RWPE1 (cell line): Measurements from ENCODE around the gene RIT1.
A peak's percentile ranks its signal among the peaks of the same experiment; 100 is the strongest.

Experiments
- CTCF ChIA-PET: fragments of 350-600 bp; sonication (Branson Sonifier 250); formaldehyde crosslinking; extraction: SDS; loops from one replicate; lab custom pipeline; 2021; lab: Yijun Ruan, JAX
- POLR2A ChIA-PET: fragments of 400-600 bp; formaldehyde crosslinking; extraction: SDS; loops from one replicate; lab custom pipeline; 2020; ENCODE audit warnings: antibody characterized with exemption; ENCODE audit not compliant: low non-redundant PET; lab: Yijun Ruan, JAX
- DNase-seq: peaks from one replicate; pipeline ENCODE4 v3.0.0; 2012; ENCODE audit warnings: low spot score
- H3K27ac ChIP-seq: fragments of 450-650 bp; 2 replicates; pipeline ENCODE4 v1.5.1; 2017
- CTCF ChIP-seq: fragments of 450-650 bp; conservative IDR thresholded peaks from 2 replicates; pipeline ENCODE4 v1.5.1; 2017; ENCODE audit warnings: low read depth, mild to moderate bottlenecking

Gene RIT1

GRCh38 chr1:155951753-155952504 is 40.8 kb upstream of the RIT1 start:
- CTCF ChIA-PET = interaction anchor here (0.7 kb wide), 1 partner anchor 26 kb away, joined by 3 read pairs; the partner anchor contains the start of gene ARHGEF2
- TF ChIP-seq CTCF = no peak
- peak overlapping the region; percentile 36; the same call in 1 of the 2 replicates for H3K27ac ChIP-seq
- POLR2A ChIA-PET = no interaction called here
- no peak for DNase-seq

GRCh38 chr1:155950829-155951228 is 39.7 kb upstream of the RIT1 start:
- TF ChIP-seq CTCF = no peak
- H3K27ac ChIP-seq = peak overlapping the region; percentile 36
- ChIA-PET POLR2A (no interaction called here), CTCF (interaction anchor here (0.9 kb wide), 1 partner anchor 39 kb away, joined by 3 read pairs; no protein-coding TSS in a partner anchor)
- no peak for DNase-seq

DNA sequence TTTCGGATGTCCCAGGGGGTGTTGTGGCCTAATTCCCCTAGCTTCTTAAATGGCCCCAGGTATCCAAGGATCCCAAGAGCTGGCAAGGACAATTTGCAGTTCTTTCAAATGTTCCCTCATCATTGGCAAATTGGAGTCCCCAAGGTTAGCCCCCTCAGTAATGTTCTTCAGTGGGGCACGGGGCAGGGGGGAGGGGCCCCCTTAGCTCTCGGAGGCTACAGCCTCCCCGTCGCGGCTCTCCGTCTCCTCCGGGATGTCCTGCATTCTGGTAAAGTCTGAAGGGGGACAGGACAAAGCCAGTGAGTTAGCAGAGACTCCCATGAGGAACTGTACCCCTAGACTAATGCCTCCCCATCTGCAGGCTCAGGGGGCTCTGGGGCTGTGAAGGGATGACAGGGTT is 36.6 kb upstream of the RIT1 start:
- no peak for TF ChIP-seq CTCF
- ChIA-PET POLR2A (no interaction called here), CTCF (no interaction called here)
- DNase-seq = no peak
- peak overlapping the region; percentile 22; the same call in 1 of the 2 replicates for H3K27ac ChIP-seq

DNA sequence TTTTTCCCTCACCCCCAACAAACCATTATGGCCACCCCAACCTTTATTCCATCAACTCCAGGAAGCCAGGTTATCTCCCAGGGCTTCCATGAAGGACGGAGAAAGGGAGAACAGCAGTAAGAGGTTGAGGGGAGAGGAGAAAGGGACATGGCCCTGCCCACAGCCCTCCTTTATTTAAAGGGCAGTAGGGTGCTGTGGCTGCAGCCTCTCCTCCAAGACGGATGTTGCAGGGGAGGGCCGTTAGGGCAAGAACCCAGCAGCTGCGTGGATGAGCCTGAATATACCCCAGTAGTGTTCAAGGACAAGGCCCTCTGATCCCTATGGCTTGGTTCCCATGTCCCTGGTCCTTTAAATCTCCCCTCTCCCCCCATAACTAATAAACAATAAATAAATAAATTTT is 36.1 kb upstream of the RIT1 start:
- ChIA-PET CTCF (no interaction called here), POLR2A (no interaction called here)
- TF ChIP-seq CTCF = no peak
- no peak for DNase-seq
- peak overlapping the region; percentile 22 for H3K27ac ChIP-seq

GRCh38 chr1:155946633-155947219 is 35.6 kb upstream of the RIT1 start:
- peak overlapping the region; percentile 87 for H3K27ac ChIP-seq
- TF ChIP-seq CTCF = no peak
- ChIA-PET POLR2A (no interaction called here), CTCF (no interaction called here)
- no peak for DNase-seq

DNA sequence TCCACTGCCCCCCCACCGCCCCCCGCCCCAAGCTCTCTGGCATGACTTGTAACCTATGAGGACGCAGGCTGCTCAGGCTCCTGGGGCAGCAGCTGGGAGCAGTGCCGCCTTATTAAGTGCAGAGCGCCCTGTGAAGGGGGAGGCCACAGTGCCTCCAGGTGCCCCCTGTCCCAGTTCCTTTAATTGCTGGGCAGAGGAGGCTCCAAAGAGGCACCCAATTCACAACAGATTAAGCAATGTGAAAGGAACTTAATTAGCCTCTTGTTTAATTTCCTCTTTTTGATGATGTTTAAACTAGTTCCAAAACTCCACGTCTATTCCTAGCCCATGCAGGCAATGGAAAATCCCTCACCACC is 33.3 kb upstream of the RIT1 start:
- no peak for DNase-seq
- CTCF ChIA-PET = interaction anchor here (0.6 to 1.1 kb wide), 3 partner anchors 25 to 281 kb away, joined by 3 to 4 read pairs (median 3); no protein-coding TSS in a partner anchor

More for the DNA sequence above, 33.3 kb upstream of the RIT1 start:
- H3K27ac ChIP-seq = peak overlapping the region; percentile 87
- TF ChIP-seq CTCF = no peak
- POLR2A ChIA-PET = no interaction called here
